ENCODE data around the gene RASSF3.

DNA sequence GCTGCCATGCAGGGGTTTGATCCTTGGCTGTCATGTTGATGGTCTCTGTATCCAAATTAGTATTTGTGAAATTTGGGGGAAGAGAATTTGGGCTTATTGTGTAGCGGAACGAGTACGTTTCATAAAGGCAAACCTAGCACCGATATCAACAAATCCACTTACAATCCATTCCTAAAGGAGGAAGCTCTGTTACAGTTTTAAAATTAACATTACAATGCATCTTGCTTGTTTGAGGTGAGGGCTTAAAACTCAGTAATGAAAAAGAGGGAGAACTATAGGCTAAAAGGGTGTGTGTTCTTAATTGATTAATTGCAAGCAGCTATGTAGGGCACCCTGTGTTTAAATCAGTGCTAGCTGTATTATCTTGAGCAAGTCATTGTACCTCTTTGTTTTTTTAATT is 13.7 kb downstream of the RASSF3 start:
- TF ChIP-seq, protein P1, sequence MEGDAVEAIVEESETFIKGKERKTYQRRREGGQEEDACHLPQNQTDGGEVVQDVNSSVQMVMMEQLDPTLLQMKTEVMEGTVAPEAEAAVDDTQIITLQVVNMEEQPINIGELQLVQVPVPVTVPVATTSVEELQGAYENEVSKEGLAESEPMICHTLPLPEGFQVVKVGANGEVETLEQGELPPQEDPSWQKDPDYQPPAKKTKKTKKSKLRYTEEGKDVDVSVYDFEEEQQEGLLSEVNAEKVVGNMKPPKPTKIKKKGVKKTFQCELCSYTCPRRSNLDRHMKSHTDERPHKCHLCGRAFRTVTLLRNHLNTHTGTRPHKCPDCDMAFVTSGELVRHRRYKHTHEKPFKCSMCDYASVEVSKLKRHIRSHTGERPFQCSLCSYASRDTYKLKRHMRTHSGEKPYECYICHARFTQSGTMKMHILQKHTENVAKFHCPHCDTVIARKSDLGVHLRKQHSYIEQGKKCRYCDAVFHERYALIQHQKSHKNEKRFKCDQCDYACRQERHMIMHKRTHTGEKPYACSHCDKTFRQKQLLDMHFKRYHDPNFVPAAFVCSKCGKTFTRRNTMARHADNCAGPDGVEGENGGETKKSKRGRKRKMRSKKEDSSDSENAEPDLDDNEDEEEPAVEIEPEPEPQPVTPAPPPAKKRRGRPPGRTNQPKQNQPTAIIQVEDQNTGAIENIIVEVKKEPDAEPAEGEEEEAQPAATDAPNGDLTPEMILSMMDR (conservative IDR thresholded peaks at IDR 0.05; ENCODE audit: low read length), result no peak
- no peak for TF ChIP-seq EZH2phosphoT487 (IDR thresholded peaks at IDR 0.05; ENCODE audit: borderline replicate concordance)
